Cardiac septum (tissue), 1 donor: Measurements from ENCODE around the gene PFKP. TPM values are rescaled to one million over a fixed set of nuclear protein-coding genes. Genes with fewer than 3 reads are reported as not detected.
"Not testable (repeated sequence)": the region's sequence is repeated elsewhere in the genome, so short reads cannot be mapped to it uniquely, and the experiment has no call there.

Experiments used
- DNase-seq: peaks from one replicate; pipeline ENCODE4 v3.0.0-alpha.2; 2020; ENCODE audit warnings: low spot score
- intact Hi-C: fragments of 100-400 bp; cut with DNase I; formaldehyde crosslinking; loops from one replicate; pipeline ENCODE4 v1.14.0; 2022
- total RNA-seq: library from RNA; stranded (reverse); fragmentation: NEBNext Ultra II Directional; extraction: Animal tissue kit (Norgen Biotek cat#: 25700); gene quantifications from one replicate; pipeline ENCODE4 v1.2.1, GENCODE V29; 2021
- donor health status: DM: no; HTN: no; CAD: no.

PFKP gene
- total RNA-seq, 1 donor from 2014 or later, result 215 TPM

DNA sequence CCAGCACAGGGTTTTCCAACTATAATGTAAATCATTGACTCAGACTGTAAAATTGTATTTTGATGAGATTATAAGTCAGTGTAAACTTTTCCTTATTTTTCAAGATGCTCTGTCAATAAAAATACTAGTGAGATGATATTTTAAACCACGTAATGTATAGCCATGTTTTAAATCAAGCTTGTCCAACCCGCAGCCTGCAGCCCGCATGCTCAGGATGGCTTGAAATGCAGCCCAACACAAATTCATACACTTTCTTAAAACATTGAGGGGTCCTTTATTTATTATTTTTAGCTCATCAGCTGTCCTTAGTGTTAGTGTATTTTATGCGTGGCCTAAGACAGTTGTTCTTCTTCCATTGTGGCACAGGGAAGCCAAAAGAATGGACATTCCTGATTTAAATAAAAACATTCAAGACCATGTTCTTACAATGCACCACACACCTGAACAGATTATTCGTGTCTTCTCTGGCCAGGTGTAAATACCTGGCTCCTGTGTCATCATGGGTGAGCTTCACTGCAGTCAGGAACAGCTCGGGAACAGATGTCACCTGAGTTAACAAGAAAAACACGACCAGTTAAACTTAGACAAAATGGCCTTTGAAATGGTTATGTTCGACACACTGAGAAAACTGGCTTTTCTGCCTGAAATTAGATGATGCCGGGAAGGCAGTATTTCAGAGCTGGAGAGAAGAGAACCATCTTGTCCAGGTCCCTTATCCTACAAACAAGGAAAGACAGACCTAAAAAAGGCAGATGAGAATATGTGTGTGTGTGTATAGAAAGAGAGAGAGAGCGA, 99.3 kb downstream of the PFKP start:
- no peak for DNase-seq
- intact Hi-C loops, result no loop called here

DNA sequence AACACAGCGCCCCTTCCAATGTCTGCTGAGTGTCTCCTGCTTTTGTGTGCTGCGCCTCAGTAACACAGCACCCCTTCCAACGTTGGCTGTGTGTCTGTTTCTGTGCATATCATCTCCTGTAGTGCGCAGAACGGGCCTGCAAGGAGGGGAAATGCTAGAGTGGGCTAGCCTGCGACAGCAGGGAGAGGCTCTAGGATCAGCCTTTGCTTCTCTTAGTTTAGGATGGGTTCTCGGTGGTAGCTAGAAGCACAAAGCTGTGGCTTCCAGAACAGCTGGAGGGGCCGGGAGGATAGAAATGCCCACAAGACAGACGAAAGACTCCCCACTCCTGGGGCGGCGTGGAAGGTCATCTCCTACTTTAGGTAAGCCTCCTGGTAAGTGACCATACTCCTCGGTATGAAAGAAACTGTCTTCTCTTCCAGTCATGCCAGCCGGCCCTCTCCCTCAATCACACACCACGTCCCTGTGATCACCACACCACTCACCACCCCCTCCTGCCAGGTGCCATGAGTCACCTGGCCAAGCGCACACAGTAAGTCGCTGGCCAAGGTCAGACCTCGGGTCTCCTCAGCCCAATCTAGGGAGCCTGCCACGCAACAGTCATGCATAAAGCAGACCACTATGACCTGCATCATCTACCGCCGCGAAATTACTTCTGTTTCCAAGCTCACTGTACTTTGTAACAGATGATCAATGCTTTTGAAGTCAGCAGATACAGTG, 100.4 kb downstream of the PFKP start:
- DNase-seq, result no peak
- intact Hi-C loops, result no loop called here

DNA sequence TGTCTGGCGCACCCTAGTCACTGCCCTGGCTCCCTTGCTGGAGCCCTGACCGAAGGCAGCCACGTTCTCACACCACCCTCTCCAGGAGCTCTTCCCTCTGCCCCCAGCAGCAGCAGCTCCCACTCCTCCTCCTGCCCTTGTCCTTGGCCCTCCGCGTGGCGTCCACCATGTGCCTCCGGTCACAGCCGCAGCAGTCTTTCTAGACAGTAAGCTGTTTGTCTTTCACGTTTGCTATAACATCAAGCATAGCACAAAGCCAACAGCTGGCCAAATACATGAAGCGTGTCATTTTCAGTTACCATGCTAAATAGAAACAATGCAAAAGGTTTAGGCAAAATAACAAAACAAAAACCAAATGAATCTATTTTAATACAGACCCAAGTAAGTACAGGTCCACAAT, 101.9 kb downstream of the PFKP start:
- intact Hi-C loops, result no loop called here

DNA sequence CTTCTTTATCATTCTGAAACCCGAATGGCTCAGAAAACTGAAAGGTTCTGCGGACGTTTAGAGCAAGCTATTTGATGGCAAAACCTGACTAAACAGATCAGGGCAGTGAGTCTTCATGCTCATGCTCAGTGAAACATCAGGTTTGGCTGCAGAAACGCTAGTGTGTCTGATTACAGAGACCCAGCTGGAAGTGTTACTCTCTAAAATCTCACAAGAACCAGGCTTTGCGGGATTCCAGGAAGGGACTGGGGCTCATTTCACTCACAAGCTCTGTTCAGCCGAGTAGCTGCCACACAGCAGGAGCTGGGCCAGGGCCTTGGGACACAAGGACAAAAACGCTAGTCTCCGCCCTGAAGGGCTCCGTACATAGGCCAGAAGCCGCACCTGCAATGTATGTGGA, 102.3 kb downstream of the PFKP start:
- intact Hi-C loops, result no loop called here
- no peak for DNase-seq

More for the DNA sequence above, 101.9 kb downstream of the PFKP start:
- DNase-seq, result no peak

DNA sequence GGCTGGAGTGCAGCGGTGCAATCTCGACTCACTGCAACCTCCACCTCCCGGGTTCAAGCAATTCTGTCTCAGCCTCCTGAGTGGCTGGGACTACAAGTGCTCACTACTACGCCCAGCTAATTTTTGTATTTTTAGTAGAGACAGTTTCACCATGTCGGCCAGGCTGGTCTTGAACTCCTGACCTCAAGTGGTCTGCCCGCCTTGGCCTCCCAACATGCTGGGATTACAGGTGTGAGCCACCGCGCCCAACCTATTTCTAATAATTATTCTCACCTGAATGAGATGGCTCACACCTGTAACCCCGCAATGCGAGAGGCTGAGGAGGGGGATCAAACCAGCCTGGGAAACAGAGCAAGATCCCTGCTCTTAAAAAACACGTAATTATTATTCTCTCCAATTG, 104.1 kb downstream of the PFKP start:
- not testable (repeated sequence) for DNase-seq

DNA sequence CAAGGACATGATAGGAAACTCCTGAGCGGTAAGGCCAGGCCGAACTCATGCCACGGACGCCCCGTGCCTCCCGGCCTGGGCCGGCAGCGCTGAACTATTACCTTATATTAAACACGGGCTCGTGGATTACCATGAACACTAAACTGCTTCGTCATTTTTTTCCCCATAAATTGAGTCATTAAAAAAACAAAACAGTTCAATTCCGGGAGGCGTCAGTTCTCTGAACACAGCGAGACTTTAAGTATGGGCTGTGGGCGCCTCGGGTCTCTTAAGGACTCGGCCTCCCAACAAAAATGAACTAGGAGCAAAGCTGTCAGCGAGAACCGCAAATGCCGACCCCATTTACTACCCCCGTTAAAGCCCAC, 104.7 kb downstream of the PFKP start:
- DNase-seq, result no peak
- intact Hi-C loops, result no loop called here

More for the DNA sequence above, 104.1 kb downstream of the PFKP start:
- intact Hi-C loops, result not testable (repeated sequence)

DNA sequence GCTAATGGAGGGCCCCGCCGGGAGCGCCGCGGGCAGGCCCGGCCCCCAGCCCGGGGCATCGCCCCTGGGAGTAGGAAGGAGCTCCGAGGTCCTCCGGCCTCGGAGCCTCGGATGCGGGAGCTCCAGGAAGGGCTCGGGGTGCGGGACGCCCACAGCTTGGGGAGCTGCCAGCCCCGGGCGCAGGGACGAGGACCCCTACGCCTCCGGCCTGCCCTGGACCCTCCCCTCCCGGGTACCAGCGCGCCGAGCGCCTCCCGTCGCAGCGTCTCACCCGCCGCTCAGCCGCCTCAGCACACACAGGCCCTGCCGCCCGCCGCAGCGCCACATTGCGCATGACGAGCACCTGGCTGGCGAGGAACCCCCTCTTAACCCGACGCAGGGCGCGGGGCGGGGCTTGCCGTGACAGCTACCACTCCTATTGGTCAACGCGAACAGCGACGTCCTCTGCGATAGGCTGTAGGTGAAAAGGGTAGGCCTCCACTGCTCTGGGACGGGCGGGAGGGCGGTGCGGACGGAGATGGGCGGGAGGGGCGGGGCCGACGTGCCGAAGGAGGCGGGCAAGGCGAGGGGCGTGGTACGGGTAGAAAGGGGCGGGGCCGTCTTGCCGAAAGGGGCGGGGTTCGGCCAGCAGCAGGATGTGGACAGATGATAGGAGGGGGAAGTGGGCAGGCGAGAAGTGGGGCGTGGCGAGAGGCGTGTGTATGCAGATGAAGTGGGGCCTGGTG, 105.3 kb downstream of the PFKP start, which contains the start of gene PITRM1:
PITRM1 (minus strand) TSS at position 337 of the 725 bp plus-strand sequence; CDS start at position 327, 10 bp downstream.
- intact Hi-C loops, result no loop called here
- DNase-seq, result peak; percentile 99

DNA sequence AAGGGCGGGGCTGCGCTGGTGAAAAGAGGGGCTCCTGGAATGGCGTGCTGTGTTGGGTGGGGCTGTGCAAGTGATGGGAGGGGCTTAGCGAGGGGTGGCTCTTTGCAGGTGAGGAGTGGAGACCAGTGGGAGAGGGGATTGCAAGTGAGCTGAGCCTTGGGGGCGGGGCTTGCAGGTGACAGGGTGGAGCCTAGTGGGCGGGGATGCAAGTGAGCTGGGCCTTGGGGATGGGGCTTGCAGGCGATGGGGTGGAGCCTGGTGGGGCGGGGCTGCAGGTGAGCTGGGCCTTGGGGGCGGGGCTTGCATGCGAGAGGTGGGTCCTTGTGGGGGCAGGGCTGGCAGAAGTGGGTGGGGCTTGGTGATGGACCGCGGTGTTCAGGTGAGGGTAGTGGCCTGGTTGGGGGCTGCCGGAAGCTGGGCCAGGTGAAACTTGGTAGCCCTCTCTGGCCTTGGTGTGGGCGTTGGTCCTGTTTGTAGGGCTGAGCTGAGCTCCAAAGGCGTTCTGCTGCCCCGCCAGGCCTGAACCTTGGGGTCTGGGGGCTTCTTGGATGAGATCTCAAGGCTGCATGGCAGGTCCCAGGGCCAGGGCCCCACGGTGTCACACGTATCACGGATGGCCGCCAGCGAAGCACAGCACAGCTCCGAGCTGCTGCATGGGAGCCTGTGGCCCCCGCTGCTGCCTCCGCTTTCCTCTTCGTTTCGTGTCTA, 106.0 kb downstream of the PFKP start:
- DNase-seq, result no peak
- intact Hi-C loops, result no loop called here

DNA sequence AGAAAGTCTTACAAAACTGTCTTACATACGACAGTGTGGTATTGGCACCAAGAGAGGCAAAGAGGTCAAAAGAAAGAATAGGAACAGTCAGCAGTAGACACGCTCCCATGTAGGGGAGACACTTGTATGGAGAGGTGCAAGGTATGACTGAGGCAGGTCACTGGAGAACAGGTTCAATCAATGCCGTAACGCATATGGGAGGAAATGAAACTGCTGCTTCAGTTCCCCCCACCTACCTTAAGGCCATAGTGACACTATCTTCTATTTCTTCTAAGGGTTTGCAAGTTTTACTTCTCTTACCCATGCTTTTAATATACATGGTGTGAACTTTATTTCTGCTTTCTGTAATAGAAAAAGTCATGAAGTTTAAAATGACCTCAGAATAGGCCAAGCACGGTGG, 110.7 kb downstream of the PFKP start:
- no peak for DNase-seq
- intact Hi-C loops, result no loop called here

DNA sequence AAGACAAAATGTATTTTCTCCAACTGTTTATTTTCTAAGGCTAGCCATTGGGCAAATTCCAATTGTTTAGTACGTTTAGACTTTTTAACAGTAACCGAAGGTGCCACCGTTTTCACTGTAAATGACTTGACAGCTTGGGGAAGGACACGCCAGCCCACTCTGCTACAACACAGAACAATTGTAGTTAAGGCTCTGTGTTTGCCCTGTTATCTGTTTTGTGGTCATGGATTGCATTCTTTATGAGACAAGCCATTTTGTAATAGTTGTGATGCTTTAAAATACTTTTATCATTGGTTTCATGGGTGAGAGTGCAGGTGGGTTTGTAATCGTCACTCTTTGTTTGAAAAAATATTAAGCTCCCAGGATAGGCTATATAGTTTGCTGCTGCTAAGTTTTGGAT, 111.8 kb downstream of the PFKP start:
- intact Hi-C loops, result no loop called here
- no peak for DNase-seq

DNA sequence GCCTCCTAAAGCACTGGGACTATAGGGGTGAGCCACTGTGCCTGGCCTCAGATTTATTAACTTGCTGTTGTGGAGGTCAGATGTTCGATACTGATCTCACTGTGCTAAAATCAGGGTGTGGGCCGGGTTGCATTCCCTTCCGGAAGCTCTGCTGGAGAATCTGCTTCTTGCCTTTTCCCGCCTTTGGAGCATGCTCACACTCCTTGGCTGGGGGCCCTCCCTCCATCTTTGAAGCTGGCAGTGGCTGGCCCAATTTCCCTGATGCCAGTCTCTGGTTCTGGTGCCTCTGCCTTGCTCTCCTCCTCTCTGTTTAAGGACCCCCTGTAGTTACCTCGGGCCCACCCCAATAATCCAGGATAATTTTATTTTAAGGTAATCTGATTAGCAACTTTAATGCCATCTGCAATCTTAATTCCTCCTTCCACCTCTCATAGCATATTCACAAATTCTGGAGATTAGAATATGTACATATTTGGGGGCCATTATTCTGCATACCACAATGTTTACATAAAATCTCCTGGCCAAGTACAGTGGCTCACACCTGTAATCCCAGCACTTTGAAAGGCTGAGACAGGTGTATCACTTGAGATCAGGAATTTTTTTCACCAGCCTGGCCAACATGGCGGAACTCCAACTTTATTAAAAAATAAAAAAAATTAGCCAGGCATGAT, 113.1 kb downstream of the PFKP start:
- DNase-seq, result no peak
- intact Hi-C loops, result no loop called here

DNA sequence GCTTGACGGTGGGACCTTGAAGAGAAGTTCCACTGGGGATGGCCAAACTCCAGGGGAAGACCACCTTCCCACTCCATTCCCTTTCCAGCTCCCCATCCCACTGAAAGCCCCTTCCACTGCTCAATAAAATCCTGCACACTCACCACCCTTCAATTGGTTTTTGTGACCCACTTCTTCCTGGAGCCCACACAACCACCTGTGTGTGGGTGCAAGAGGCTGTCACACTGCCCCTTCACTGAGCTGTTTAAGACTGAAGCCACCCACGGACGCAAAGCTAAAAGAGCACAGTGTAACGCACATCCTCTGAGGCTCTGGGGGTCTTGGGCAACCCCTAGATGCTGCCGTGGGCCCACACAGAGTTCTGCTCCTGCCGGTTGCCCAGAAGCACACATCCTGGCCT, 118.0 kb downstream of the PFKP start:
- no peak for DNase-seq
- intact Hi-C loops, result no loop called here

DNA sequence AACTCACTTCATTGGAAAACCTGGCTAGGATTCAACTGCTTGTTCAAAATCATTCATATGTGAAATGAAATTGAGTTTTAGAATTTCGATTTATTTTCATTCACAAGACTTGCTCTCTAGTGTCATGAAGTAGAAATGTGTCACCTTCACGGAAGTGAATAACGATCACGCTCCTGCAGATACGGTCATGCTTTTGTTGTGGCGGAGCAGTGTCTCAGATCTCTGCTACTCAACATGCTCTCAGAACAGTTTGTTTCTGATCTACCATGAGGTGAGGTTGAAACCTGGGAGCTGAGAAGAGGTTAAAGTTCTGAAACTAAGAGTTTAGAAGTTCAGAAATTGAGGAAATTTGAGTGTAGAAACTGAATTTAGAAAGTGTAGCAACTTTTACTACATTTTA, 119.0 kb downstream of the PFKP start:
- no peak for DNase-seq
- intact Hi-C loops, result no loop called here

Other genes with a start within 250 kb of the PFKP start
- 85.3 TPM for gene PITRM1, start 105.2 kb downstream of the PFKP start, total RNA-seq